KMS-11 (cell line): ENCODE measurements around the gene GALNT4.

Experiments
- H2AFZ ChIP-seq: fragments of 200-600 bp; sonication (generic); 2 replicates; pipeline ENCODE4 v1.6.1; 2016; ENCODE audit warnings: antibody characterized with exemption, mixed run types, low read depth
- H3K27ac ChIP-seq: fragments of 200-600 bp; sonication (generic); 2 replicates; pipeline ENCODE4 v1.6.1; 2016; ENCODE audit warnings: mild to moderate bottlenecking, mixed run types
- H3K27me3 ChIP-seq: fragments of 200-600 bp; sonication (generic); 2 replicates; pipeline ENCODE4 v1.6.1; 2017; ENCODE audit warnings: mild to moderate bottlenecking, low read depth, mixed run types, moderate library complexity; ENCODE audit not compliant: insufficient read depth
- H3K36me3 ChIP-seq: fragments of 200-600 bp; sonication (generic); 2 replicates; pipeline ENCODE4 v1.6.1; 2017; ENCODE audit warnings: mild to moderate bottlenecking, mixed run types; ENCODE audit not compliant: insufficient read depth
- H3K4me1 ChIP-seq: fragments of 200-600 bp; sonication (generic); 2 replicates; pipeline ENCODE4 v1.6.1; 2016; ENCODE audit warnings: mild to moderate bottlenecking, low read depth, mixed run types; ENCODE audit not compliant: poor library complexity, severe bottlenecking
- H3K4me2 ChIP-seq: fragments of 200-600 bp; sonication (generic); 2 replicates; pipeline ENCODE4 v1.7.0; 2016; ENCODE audit warnings: mild to moderate bottlenecking, mixed run types
- H3K4me3 ChIP-seq: fragments of 200-600 bp; sonication (generic); IDR thresholded peaks from 2 replicates; pipeline ENCODE4 v1.6.1; 2017; ENCODE audit warnings: low read depth, low read length, mixed read lengths; ENCODE audit not compliant: insufficient read depth
- H3K79me2 ChIP-seq: fragments of 200-600 bp; sonication (generic); 2 replicates; pipeline ENCODE4 v1.6.1; 2016; ENCODE audit warnings: low read depth, mixed run types; ENCODE audit not compliant: insufficient read depth
- H3K9ac ChIP-seq: fragments of 200-600 bp; sonication (generic); 2 replicates; pipeline ENCODE4 v1.6.1; 2016; ENCODE audit warnings: mild to moderate bottlenecking, mixed run types
- H4K20me1 ChIP-seq: fragments of 200-600 bp; sonication (generic); 2 replicates; pipeline ENCODE4 v1.6.1; 2016; ENCODE audit warnings: mild to moderate bottlenecking, mixed run types; ENCODE audit not compliant: insufficient read depth
- TF ChIP-seq, protein P1 (sequence below): fragments of 200-600 bp; sonication (generic); conservative IDR thresholded peaks from 2 replicates; pipeline ENCODE4 v1.6.1; 2017; ENCODE audit warnings: low read depth, mild to moderate bottlenecking, antibody characterized with exemption, low read length, moderate library complexity, mixed read lengths

Gene GALNT4

DNA sequence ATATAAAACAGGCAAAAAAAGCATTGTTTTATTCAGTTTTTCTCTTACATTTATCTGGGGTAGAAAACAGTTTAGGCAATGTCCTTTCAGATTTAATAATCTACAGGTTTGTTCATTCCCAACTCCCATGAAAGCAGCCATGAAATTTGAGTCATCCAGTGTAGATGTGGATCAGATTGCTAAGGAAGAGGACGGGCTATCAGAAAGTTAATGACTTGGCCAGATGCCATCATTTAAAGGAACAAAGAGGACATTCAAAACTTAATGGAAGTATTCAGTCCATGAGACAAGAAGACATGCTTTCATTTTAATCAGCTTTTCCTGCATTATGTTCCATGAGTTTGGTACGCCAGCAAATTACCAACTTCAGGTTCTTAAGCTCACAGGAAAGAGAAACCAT is 32.4 kb upstream of the GALNT4 start:
- Histone ChIP-seq H3K27ac (no peak overlapping the region), H2AFZ (no peak overlapping the region), H3K4me1 (no peaks in the 10 kb centered on the region), H3K4me2 (no peak overlapping the region), H3K79me2 (no peaks in the 10 kb centered on the region), H3K4me3 (no peak overlapping the region), H3K27me3 (no peaks in the 10 kb centered on the region), H4K20me1 (no peaks in the 10 kb centered on the region), H3K9ac (no peak overlapping the region), H3K36me3 (no peaks in the 10 kb centered on the region)
- TF ChIP-seq, protein P1, sequence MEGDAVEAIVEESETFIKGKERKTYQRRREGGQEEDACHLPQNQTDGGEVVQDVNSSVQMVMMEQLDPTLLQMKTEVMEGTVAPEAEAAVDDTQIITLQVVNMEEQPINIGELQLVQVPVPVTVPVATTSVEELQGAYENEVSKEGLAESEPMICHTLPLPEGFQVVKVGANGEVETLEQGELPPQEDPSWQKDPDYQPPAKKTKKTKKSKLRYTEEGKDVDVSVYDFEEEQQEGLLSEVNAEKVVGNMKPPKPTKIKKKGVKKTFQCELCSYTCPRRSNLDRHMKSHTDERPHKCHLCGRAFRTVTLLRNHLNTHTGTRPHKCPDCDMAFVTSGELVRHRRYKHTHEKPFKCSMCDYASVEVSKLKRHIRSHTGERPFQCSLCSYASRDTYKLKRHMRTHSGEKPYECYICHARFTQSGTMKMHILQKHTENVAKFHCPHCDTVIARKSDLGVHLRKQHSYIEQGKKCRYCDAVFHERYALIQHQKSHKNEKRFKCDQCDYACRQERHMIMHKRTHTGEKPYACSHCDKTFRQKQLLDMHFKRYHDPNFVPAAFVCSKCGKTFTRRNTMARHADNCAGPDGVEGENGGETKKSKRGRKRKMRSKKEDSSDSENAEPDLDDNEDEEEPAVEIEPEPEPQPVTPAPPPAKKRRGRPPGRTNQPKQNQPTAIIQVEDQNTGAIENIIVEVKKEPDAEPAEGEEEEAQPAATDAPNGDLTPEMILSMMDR: no peak

DNA sequence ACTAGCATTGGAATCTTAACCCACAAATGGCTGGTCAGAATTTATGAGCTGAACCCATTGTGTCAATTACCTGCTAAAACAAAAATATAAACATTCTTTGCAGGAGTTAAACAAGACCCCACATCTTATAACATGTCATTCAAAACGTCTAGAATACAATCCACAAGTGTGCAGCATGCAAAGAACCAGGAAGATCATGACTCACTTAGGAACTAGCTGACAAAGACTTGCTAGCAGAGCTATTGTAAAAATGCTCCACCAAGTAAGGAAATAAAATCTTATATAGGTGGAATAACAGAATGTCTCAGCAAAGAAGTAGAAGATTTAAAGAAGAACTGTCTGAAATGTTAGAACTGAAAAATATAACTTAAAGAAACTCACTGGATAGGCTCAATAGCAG is 27.8 kb upstream of the GALNT4 start:
- H3K4me1 ChIP-seq: no peaks in the 10 kb centered on the region
- TF ChIP-seq, protein P1: no peak
- H3K79me2 ChIP-seq: no peaks in the 10 kb centered on the region
- no peaks in the 10 kb centered on the region for H3K27me3 ChIP-seq
- H3K4me3 ChIP-seq: no peak overlapping the region
- no peak overlapping the region for H3K27ac ChIP-seq
- no peaks in the 10 kb centered on the region for H4K20me1 ChIP-seq
- no peak overlapping the region for H3K9ac ChIP-seq
- no peak overlapping the region for H3K4me2 ChIP-seq
- no peak overlapping the region for H2AFZ ChIP-seq
- no peaks in the 10 kb centered on the region for H3K36me3 ChIP-seq

DNA sequence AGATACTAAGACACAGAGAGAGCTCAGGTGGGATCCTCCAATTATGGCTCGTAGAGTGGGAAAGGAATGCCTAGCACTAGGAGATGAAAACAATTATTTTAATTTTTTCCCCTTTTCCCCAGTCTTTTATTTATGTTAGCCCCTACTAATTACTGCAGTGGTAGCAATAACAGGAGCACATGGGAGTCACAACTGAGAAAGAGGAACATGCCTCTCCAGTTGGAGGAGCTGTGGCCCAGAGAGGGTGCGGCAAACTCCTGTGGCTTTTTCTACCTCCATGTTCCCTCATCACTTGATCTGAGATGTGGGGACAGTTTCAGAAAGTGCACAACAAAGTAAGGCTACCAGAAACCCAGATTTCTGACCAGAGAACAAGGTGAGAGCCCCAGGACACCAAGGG is 27.2 kb upstream of the GALNT4 start:
- no peak overlapping the region for H3K9ac ChIP-seq
- TF ChIP-seq, protein P1: no peak
- no peaks in the 10 kb centered on the region for H3K27me3 ChIP-seq
- no peak overlapping the region for H3K27ac ChIP-seq
- H2AFZ ChIP-seq: no peak overlapping the region
- no peaks in the 10 kb centered on the region for H4K20me1 ChIP-seq
- no peak overlapping the region for H3K4me3 ChIP-seq
- H3K79me2 ChIP-seq: no peaks in the 10 kb centered on the region
- H3K36me3 ChIP-seq: no peaks in the 10 kb centered on the region
- no peak overlapping the region for H3K4me2 ChIP-seq
- H3K4me1 ChIP-seq: no peaks in the 10 kb centered on the region

DNA sequence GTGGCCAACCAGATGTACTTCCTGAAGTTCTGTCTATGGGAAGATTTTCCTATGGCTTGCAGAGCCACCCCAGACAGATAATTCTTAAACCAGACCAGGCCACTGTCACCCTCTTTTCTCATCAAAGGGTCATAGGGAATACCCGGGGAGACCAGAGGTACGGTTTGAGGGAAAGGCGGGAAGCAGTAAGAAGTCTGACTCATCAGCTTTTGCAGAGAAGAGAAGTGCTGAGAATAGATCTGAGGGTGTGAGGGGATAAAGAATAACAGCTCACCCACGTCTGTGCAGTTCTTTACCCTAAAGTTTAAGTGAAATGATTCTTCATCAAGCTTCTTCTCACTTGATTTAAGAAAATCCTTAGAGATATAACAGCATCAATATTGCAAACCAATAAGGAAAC is 22.5 kb upstream of the GALNT4 start:
- Histone ChIP-seq H3K4me2 (no peak overlapping the region), H3K27ac (no peak overlapping the region), H3K79me2 (no peaks in the 10 kb centered on the region), H2AFZ (no peak overlapping the region), H3K9ac (no peak overlapping the region), H4K20me1 (no peaks in the 10 kb centered on the region), H3K4me1 (no peaks in the 10 kb centered on the region), H3K4me3 (no peak overlapping the region), H3K36me3 (no peaks in the 10 kb centered on the region), H3K27me3 (no peaks in the 10 kb centered on the region)
- TF ChIP-seq, protein P1: no peak

DNA sequence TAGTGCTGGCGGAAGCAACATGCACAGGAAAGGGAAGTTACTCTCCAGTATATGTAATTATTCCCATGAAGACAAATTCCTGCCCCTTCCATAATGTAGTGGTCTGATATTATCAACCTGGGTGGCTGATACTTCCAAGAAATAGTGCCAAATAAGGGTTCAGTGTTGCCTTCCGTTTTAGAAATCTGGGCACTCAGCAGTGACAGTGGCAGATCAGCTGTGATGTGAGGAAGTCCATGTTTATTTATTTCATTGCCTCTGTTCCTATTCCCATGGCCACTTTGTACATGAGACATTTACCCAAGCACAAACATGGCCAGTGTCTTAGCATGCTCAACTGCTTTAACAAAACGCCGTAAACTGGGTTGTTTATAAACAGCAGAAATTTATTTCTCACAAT is 21.6 kb upstream of the GALNT4 start:
- no peak overlapping the region for H2AFZ ChIP-seq
- no peaks in the 10 kb centered on the region for H3K27me3 ChIP-seq
- H3K4me3 ChIP-seq: no peak overlapping the region
- H3K4me2 ChIP-seq: no peak overlapping the region
- H3K4me1 ChIP-seq: no peaks in the 10 kb centered on the region
- H3K9ac ChIP-seq: no peak overlapping the region
- H3K79me2 ChIP-seq: no peaks in the 10 kb centered on the region
- no peak overlapping the region for H3K27ac ChIP-seq
- TF ChIP-seq, protein P1: no peak
- no peaks in the 10 kb centered on the region for H4K20me1 ChIP-seq
- no peaks in the 10 kb centered on the region for H3K36me3 ChIP-seq
